Kidney (tissue), 14 donors: ENCODE results near the gene PPM1L. TPM values are rescaled to one million over a fixed set of nuclear protein-coding genes. Genes with fewer than 3 reads are reported as not detected.

Experiments used
- DNase-seq, 5 donors: peaks; one replicate each; pipeline ENCODE4 v3.0.0-alpha.2; 2013 to 2020
- FAIRE-seq: peaks from 2 replicates; lab custom pipeline; 2012; peaks lifted over from hg19 to GRCh38; lab: Jason Lieb, UNC
- H3K27ac ChIP-seq, 2 donors: one replicate each; pipeline ENCODE4 v1.7.0; 2013; ENCODE audit warnings: low read depth in 2 of 2, low read length in 2 of 2, inconsistent platforms in 1 of 2
- H3K27me3 ChIP-seq: one replicate; pipeline ENCODE4 v1.7.1; 2013; ENCODE audit warnings: low read length, inconsistent platforms; ENCODE audit not compliant: control insufficient read depth, insufficient read depth
- H3K36me3 ChIP-seq, 3 donors: one replicate each; pipeline versions ENCODE4 v1.7.0 to v1.7.1; 2013; ENCODE audit warnings: low read length in 3 of 3, control low read depth in 1 of 3, inconsistent platforms in 1 of 3; ENCODE audit not compliant: insufficient read depth in 3 of 3, control insufficient read depth in 2 of 3
- H3K4me1 ChIP-seq, 3 donors: one replicate each; pipeline versions ENCODE4 v1.7.0 to v1.7.1; 2013; ENCODE audit warnings: low read length in 3 of 3, inconsistent platforms in 1 of 3, low read depth in 1 of 3; ENCODE audit not compliant: control insufficient read depth in 2 of 3, insufficient read depth in 2 of 3
- H3K4me3 ChIP-seq, 3 donors: one replicate each; pipeline versions ENCODE4 v1.7.0 to v1.8.1; 2013; ENCODE audit warnings: low read length in 3 of 3, control low read depth in 1 of 3, inconsistent platforms in 1 of 3
- H3K9ac ChIP-seq, 3 donors: one replicate each; pipeline versions ENCODE4 v1.7.0 to v1.7.1; 2013; ENCODE audit warnings: low read length in 3 of 3, control low read depth in 1 of 3, inconsistent platforms in 1 of 3
- H3K9me3 ChIP-seq, 3 donors: one replicate each; pipeline versions ENCODE4 v1.7.0 to v1.7.1; 2013; ENCODE audit warnings: low read length in 3 of 3, control low read depth in 1 of 3, inconsistent platforms in 1 of 3; ENCODE audit not compliant: control insufficient read depth in 2 of 3, insufficient read depth in 1 of 3
- CTCF ChIP-seq: IDR thresholded peaks from 3 replicates; pipeline ENCODE4 v1.5.1; 2012; ENCODE audit warnings: mild to moderate bottlenecking, moderate library complexity, borderline replicate concordance; ENCODE audit not compliant: insufficient read depth; ENCODE audit errors: extremely low read depth
- intact Hi-C: fragments of 100-400 bp; cut with DNase I; formaldehyde crosslinking; loops from one replicate; pipeline ENCODE4 v1.11.1; 2022
- polyA plus RNA-seq: library from polyadenylated mRNA; stranded (reverse); fragments of 350-450 nt; fragmentation: Illumina TruSeq; extraction: RNeasy Lipid Tissue Mini Kit (QIAGEN cat#74804); gene quantifications from one replicate; pipeline ENCODE4 v1.2.3, GENCODE V29; 2014; ENCODE audit warnings: low read depth, low replicate concordance; ENCODE audit not compliant: insufficient read depth
- total RNA-seq: library from RNA; stranded (reverse); fragmentation: NEBNext Ultra II Directional; extraction: Animal tissue kit (Norgen Biotek cat#: 25700); gene quantifications from one replicate; pipeline ENCODE4 v1.2.1, GENCODE V29; 2021
- donor health status: control.
- donor health status: control.
- donor health status: control.
- donor health status: control.
- donor health status: control.
- donor health status: DM: yes; HTN: yes; CAD: no.
- donor health status: Normal renal cell carcinoma (clear cell type).

The PPM1L gene
- total and polyA plus RNA-seq, 2 donors from 2014 or later: 2.8 to 13.8 TPM

DNA sequence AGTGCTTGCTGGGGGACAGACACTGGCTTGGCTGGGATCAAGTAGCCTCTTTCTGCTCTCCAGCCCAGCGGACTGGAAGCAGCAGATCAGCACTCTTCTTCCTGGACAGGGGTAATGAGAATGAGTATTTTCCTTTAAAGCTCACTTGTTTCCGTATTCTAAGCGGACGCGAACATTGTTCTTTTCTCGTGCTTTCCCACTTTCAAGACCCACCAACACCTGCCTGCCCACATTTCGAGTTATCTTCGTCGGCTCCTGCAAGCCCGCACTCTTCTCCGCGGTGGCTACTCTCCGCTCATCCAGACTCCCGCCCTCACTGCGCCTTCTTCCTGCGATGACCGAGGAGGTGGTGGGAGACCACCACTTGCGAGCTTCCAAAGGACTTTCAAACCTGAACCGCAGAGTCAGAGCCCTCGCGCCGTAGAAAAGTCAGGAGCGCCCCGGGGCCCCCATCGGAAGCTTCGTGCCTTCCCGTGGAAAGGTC lies 1.6 kb upstream of the PPM1L start:
- intact Hi-C loops: no loop called here
- Histone ChIP-seq H3K9me3 (no peaks in the 10 kb centered on the region), H3K36me3 (no peaks in the 10 kb centered on the region), H3K9ac (peak overlapping the region; percentile 70 to 76 (median 74)), H3K4me1 (peaks cover 0 to 6% (median 4%) of the 10 kb centered on the region in 3 donors), H3K27ac (peak overlapping the region; percentile 94 to 95), H3K27me3 (no peaks in the 10 kb centered on the region), H3K4me3 (peak overlapping the region; percentile 80 to 91 (median 86))
- FAIRE-seq (no peak), DNase-seq (peak in 3 of 5 donors; percentile 61 to 86 (median 86))
- no peak for TF ChIP-seq CTCF

DNA sequence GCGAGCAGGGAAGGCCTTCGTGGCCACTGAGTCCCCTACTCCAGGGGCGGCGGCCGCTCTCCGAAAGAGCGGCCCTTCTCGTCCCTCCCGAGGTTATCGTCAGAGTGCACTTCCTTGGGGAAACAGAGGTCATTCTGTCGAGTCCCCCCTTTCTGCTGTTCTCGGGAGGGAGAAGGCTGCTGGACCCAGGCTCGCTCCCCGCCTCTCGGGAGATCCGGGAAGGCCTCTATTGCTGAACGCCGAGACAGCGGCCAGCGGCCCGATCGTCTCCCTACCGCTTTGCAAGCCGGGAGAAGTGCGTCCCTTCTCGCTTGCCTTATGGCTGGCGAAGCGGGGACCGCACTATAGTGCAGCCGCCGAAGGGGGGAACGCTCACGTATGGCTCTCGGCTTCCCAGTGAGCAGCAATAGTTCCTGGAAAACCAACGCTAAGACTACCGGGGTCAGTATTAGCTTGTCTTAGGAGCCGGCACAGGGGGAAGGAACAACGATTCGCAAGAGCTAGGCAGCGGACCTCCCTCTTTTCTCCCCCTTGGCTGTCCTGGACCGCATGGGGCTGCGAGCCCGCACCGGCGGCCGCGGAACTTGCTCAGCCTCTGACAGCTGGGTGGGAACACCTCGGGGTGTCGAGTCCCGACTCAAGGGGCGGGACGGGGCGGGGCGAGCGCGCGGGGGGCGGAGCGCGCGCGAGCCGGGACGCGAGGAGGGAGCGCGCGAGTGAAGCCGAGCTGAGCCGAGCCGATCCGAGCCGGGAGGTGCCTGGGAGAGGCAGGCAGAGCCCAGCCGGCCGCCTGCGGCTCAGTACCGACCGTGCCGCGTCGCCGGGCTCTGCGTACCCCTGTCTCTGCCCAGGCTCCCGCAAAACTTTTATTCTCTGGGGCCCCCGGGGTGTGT lies 930 bp upstream of the PPM1L start:
- no peak for FAIRE-seq
- peak overlapping the region; percentile 94 to 95 for H3K27ac ChIP-seq
- no peaks in the 10 kb centered on the region for H3K36me3 ChIP-seq
- peak; percentile 95 to 98 (median 97) for DNase-seq
- intact Hi-C loops: no loop called here
- H3K27me3 ChIP-seq: no peaks in the 10 kb centered on the region
- H3K9ac ChIP-seq: peak overlapping the region; percentile 70 to 76 (median 74)
- H3K4me1 ChIP-seq: peaks cover 0 to 6% (median 4%) of the 10 kb centered on the region in 3 donors
- no peaks in the 10 kb centered on the region for H3K9me3 ChIP-seq
- peak overlapping the region; percentile 80 to 91 (median 86) for H3K4me3 ChIP-seq
- no peak for TF ChIP-seq CTCF

DNA sequence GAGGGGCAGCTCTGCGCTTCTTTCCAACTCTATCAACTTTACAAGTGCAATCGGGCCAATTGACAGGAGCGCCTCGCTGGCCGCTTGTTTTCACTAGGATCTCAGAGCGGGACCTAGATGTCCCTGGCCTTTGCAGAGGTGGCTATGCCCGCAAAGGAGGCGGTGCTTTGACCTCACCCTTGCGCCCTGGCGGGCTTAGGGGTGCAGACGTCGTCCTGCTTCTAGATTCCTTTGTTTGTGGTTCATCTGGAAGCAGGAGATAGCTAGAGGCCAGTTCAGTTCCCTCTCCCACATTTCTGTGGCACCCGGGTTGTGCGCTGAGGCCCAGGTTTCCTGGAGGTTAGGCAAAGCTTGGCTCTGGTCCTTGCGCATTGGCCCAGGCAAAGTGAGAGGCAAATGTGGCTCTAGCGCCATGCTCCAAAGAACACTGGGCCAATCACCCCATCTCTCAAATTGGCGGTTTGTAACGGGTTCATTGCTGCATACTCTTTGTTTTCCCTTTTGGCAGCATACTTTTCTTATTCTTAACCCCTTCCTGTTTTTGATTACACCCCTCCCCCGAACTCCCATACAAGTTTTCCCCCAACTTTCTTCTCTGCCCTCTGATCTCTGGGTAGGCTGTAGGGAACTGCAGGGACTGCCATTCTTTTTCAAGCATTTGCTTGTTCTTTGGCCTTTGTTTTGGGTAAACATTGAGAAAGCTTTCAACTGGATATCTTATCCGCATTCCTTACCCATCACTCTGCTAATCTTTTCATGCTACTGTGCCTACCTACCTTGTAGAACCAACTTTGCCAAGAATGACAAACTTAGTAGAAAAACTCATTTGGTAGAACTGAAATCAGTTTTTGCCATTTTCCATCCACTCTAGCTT lies 1.4 kb downstream of the PPM1L start:
- Histone ChIP-seq H3K27me3 (no peaks in the 10 kb centered on the region), H3K36me3 (no peaks in the 10 kb centered on the region), H3K4me1 (peaks cover 0 to 6% (median 4%) of the 10 kb centered on the region in 3 donors), H3K4me3 (peak overlapping the region; percentile 30 to 82 (median 80)), H3K9me3 (no peaks in the 10 kb centered on the region), H3K27ac (no peak overlapping the region), H3K9ac (no peak overlapping the region)
- no peak for TF ChIP-seq CTCF
- DNase-seq: peak; percentile 11 to 64 (median 35)
- intact Hi-C loops: no loop called here
- FAIRE-seq: no peak
